Measurements from ENCODE around the gene LRRC10B. TPM values are rescaled to one million over a fixed set of nuclear protein-coding genes. Genes with fewer than 3 reads are reported as not detected.

LRRC10B gene
- polyA plus RNA-seq, 1 donor: 0.63 TPM

- no peak for DNase-seq
Measured at GRCh38 chr11:61529537-61530225, 21.1 kb downstream of the LRRC10B start.

- no peak for DNase-seq
Measured at GRCh38 chr11:61531044-61531443, 22.5 kb downstream of the LRRC10B start.

- no peak for DNase-seq
Measured at GRCh38 chr11:61532134-61533038, 23.8 kb downstream of the LRRC10B start.

GRCh38 chr11:61533039-61533375 lies 24.5 kb downstream of the LRRC10B start:
- DNase-seq: no peak

- no peak for DNase-seq
Measured at GRCh38 chr11:61533401-61533800, 24.9 kb downstream of the LRRC10B start.

- DNase-seq: no peak
Measured at GRCh38 chr11:61534025-61534932, 25.7 kb downstream of the LRRC10B start.

- no peak for DNase-seq
Measured at GRCh38 chr11:61534933-61535839, 26.6 kb downstream of the LRRC10B start.

GRCh38 chr11:61535998-61536675 lies 27.6 kb downstream of the LRRC10B start:
- DNase-seq: no peak

GRCh38 chr11:61536676-61537270 lies 28.2 kb downstream of the LRRC10B start:
- no peak for DNase-seq

- DNase-seq: no peak
Measured at GRCh38 chr11:61537326-61537725, 28.8 kb downstream of the LRRC10B start.

- DNase-seq: no peak
Measured at GRCh38 chr11:61538636-61538961, 30.1 kb downstream of the LRRC10B start.

GRCh38 chr11:61539006-61539405 lies 30.5 kb downstream of the LRRC10B start:
- no peak for DNase-seq

- no peak for DNase-seq
Measured at GRCh38 chr11:61539831-61540357, 31.3 kb downstream of the LRRC10B start.

GRCh38 chr11:61540528-61540927 lies 32.0 kb downstream of the LRRC10B start:
- DNase-seq: no peak

- DNase-seq: no peak
Measured at GRCh38 chr11:61541598-61541997, 33.0 kb downstream of the LRRC10B start.

GRCh38 chr11:61542024-61542461 lies 33.5 kb downstream of the LRRC10B start:
- no peak for DNase-seq

GRCh38 chr11:61542705-61543104 lies 34.2 kb downstream of the LRRC10B start:
- no peak for DNase-seq

- DNase-seq: no peak
Measured at GRCh38 chr11:61543606-61544306, 35.2 kb downstream of the LRRC10B start.

GRCh38 chr11:61544466-61544865 lies 35.9 kb downstream of the LRRC10B start:
- DNase-seq: no peak
